Ascending aorta (tissue), 2 donors: Measurements from ENCODE around the gene MBNL2. TPM values are rescaled to one million over a fixed set of nuclear protein-coding genes. Genes with fewer than 3 reads are reported as not detected.

ENCODE experiments used
- DNase-seq, 2 donors: peaks; one replicate each; pipeline ENCODE4 v3.0.0-alpha.2; 2019; ENCODE audit warnings: low spot score in 2 of 2
- H3K27ac ChIP-seq, 2 donors: fragments of 200-600 bp; sonication (generic); one replicate each; pipeline ENCODE4 v1.5.1; 2016 to 2017; ENCODE audit warnings: mild to moderate bottlenecking in 1 of 2
- H3K27me3 ChIP-seq: fragments of 200-600 bp; sonication (generic); one replicate; pipeline ENCODE4 v1.5.1; 2017
- H3K36me3 ChIP-seq, 2 donors: fragments of 200-600 bp; sonication (generic); one replicate each; pipeline ENCODE4 v1.5.1; 2016
- H3K4me1 ChIP-seq, 2 donors: fragments of 200-600 bp; sonication (generic); one replicate each; pipeline ENCODE4 v1.5.1; 2016 to 2017; ENCODE audit warnings: mild to moderate bottlenecking in 1 of 2
- H3K4me3 ChIP-seq, 2 donors: fragments of 200-600 bp; sonication (generic); one replicate each; pipeline ENCODE4 v1.5.1; 2016 to 2017; ENCODE audit warnings: mild to moderate bottlenecking in 1 of 2
- H3K9me3 ChIP-seq, 2 donors: fragments of 200-600 bp; sonication (generic); one replicate each; pipeline ENCODE4 v1.5.1; 2016
- CTCF ChIP-seq, 3 experiments: fragments of 200-600 bp in 2 of 3; fragments of 450-650 bp in 1 of 3; sonication (generic) in 2 of 3; IDR thresholded peaks; one replicate each; pipeline ENCODE4 v1.5.1; 2016 to 2019; ENCODE audit warnings: antibody characterized with exemption in 3 of 3, mild to moderate bottlenecking in 1 of 3, moderate library complexity in 1 of 3
- intact Hi-C: fragments of 100-400 bp; cut with DNase I; formaldehyde crosslinking; loops from one replicate; pipeline ENCODE4 v1.15.1; 2023
- total RNA-seq: library from RNA; depleted of rRNA; stranded (reverse); fragments of >200 nt; gene quantifications from one replicate; pipeline ENCODE4 v1.1.0, GENCODE V29; 2016

The MBNL2 gene
- total RNA-seq, 1 donor from 2014 or later: 38.7 TPM

DNA sequence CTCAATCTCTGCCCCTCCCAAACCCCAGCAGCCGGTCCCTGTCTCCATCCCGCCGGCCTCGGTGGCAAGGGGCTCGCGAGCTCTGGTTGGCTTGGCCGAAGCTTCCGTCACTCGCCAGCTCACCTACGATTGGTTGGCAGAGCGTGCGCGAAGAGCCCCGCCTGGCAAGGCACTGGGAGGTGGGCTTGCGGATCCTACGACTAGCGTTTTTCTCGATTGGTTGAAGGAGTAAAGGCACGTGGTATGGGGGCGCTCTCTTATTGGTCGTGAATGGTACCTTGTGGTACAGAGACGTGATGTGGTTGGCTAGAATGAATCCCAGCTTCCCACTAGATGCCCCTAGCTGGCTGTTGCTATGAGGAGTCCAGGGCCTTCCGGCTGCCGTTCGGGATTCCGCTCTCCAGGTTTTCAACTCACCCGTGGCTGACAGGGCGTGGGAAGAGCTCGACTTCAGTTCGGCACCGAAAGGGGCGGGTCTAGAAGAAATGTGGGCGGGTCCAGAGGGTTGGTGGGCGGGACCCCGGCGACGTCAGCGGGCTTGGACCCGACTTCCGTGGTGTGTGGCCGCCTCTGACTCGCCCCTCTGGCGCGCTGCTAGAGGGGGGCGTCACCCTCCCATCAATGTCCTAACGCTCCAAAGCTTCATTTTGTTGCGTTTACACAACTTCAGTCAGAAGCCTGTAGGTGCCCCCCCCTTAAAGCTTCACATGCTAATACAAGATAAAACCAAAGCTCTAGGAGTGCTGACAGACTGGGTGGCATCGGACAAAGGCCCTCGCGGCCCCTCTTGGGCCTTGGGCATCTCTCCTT is 211.0 kb downstream of the MBNL2 start:
- no peaks in the 10 kb centered on the region for H3K27me3 ChIP-seq
- no peak for TF ChIP-seq CTCF (IDR thresholded peaks at IDR 0.05)
- peak; percentile 99 for DNase-seq
- H3K36me3 ChIP-seq: no peaks in the 10 kb centered on the region
- peak overlapping the region; percentile 87 to 97 for H3K4me3 ChIP-seq
- H3K27ac ChIP-seq: peak overlapping the region; percentile 100
- H3K9me3 ChIP-seq: no peaks in the 10 kb centered on the region
- intact Hi-C loops: loop anchor here (2.0 to 10.0 kb wide), 10 partner anchors 178 to 1769 kb away; partner anchors contain the start of genes DNAJC3, MBNL2, STK24 and UBAC2
- H3K4me1 ChIP-seq: peaks cover 0 to 15% of the 10 kb centered on the region in 2 donors

DNA sequence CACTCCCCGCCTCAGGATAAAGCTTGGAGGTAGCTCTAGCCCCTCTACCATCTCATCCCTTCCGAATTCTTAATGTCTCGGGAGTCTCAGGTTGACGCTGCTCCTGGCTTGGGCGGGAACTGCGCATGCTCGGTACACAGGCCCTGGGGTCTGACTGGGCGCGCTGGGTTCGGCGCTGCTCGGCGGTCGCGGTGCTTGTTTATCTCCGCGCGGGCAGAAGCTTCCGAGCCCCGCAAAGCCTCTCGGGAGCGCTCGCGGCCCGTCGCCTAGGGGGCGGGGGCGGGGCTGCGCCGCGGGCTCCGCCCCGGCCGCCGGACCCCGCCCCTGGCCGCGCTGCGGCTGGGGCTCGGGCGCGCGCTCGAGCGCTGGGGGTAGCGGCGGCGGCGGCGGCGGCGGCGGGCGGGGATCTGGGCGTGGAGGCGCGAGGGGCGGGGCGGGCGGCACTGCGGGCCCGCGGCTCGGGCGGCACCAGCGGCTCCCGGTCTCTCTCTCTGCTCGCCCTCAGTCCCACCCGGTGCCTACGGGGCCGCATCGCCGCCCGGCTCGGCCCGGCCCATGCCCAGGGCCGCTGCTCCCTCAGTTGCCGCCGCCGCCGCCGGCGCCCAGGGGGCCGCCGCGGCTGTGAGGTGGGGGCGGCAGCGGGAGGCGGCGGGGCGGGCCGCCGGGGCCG is 211.7 kb downstream of the MBNL2 start, which contains the start of gene RAP2A:
Gene RAP2A (plus strand): TSS at position 443 of the 670 bp plus-strand sequence. CDS start 302 bp downstream, outside the sequence.
- H3K4me1 ChIP-seq: peaks cover 0 to 15% of the 10 kb centered on the region in 2 donors
- intact Hi-C loops: loop anchor here (2.0 to 10.0 kb wide), 11 partner anchors 179 to 1768 kb away; partner anchors contain the start of genes DNAJC3, MBNL2, STK24 and UBAC2
- DNase-seq: peak; percentile 70 to 94
- TF ChIP-seq CTCF (IDR thresholded peaks at IDR 0.05): no peak
- H3K36me3 ChIP-seq: no peaks in the 10 kb centered on the region
- no peaks in the 10 kb centered on the region for H3K9me3 ChIP-seq
- H3K27me3 ChIP-seq: no peaks in the 10 kb centered on the region
- H3K27ac ChIP-seq: peak within 1 kb of the TSS; percentile 100
- H3K4me3 ChIP-seq: peak within 1 kb of the TSS; percentile 87 to 97

DNA sequence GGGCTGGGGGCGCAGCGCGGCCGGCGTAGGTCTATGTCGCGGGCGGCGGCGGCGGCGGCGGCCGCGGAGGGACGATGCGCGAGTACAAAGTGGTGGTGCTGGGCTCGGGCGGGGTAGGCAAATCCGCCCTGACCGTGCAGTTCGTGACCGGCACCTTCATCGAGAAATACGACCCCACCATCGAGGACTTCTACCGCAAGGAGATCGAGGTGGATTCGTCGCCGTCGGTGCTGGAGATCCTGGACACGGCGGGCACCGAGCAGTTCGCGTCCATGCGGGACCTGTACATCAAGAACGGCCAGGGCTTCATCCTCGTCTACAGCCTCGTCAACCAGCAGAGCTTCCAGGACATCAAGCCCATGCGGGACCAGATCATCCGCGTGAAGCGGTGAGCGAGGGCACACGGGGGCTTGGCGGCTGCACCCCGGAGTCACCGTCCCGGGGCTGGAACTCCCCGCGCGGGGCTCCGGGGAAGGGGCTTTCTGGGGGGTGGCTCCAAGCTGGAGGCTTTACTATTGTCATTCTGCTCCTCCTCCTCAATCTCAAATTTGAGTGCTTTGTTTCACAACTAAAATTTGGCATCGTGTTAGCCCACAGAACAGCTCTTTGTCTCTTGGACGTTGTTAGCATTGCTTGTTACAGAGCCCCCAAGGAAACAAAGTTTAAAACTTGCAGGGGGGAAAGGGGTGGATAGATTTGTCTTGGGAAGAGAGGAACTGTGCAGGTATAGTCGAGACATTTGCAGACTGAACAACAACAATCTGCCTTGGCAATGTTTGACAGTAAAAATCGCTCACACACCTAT is 212.5 kb downstream of the MBNL2 start:
- peaks cover 0 to 15% of the 10 kb centered on the region in 2 donors for H3K4me1 ChIP-seq
- intact Hi-C loops: loop anchor here (2.0 to 10.0 kb wide), 6 partner anchors 180 to 1768 kb away; partner anchors contain the start of genes STK24 and UBAC2

DNA sequence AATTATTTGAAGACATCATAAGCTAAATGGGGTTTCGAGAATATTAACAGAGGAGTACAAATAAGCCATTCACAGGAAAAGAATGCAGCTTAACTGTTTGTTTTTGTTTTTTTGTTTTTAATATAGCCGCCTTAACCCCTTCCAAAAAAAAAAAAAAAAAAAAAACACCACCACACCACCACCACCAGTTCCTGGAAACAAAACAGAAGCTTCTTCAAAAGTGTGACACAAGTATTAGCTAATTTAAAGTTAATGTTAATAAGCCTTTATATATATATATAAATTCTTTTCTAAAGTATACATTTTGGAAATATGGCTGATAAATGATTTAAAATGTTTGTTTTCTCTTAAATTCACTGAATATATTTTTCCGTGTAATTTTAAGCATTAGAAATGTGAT is 213.2 kb downstream of the MBNL2 start:
- H3K27me3 ChIP-seq: no peaks in the 10 kb centered on the region
- peaks cover 0 to 15% of the 10 kb centered on the region in 2 donors for H3K4me1 ChIP-seq
- DNase-seq: no peak
- H3K4me3 ChIP-seq: peak overlapping the region; percentile 62 to 97
- no peaks in the 10 kb centered on the region for H3K9me3 ChIP-seq
- H3K36me3 ChIP-seq: no peaks in the 10 kb centered on the region
- intact Hi-C loops: loop anchor here (2.0 to 10.0 kb wide), 4 partner anchors 181 to 1139 kb away; partner anchors contain the start of gene STK24
- TF ChIP-seq CTCF (IDR thresholded peaks at IDR 0.05): no peak
- no peak overlapping the region for H3K27ac ChIP-seq

More for the DNA sequence above, 212.5 kb downstream of the MBNL2 start:
- Histone ChIP-seq H3K27me3 (no peaks in the 10 kb centered on the region), H3K4me3 (peak overlapping the region; percentile 62 to 97), H3K36me3 (no peaks in the 10 kb centered on the region), H3K9me3 (no peaks in the 10 kb centered on the region), H3K27ac (peak overlapping the region; percentile 74 to 75)
- peak; percentile 9 to 73 for DNase-seq
- TF ChIP-seq CTCF (IDR thresholded peaks at IDR 0.05): no peak

DNA sequence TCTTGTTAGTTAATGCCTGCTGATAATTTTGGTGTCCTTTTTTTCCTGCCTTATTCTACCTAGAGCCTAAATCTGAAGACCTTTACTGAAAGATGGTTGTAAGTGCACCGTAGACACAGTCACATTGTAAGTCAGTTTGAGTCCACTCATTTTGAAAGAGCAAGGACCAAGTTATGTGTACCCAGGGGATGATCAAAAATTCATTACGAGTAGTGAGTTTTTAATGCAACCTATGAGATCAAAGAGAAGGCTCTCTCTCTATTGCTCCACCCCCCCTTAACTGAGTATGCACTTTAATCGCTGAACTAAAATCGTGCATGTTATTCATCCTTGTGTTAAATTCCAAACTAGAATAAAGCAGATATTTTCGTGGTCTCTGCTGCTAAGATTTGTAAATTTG is 213.7 kb downstream of the MBNL2 start:
- intact Hi-C loops: loop anchor here (2.0 to 10.0 kb wide), 4 partner anchors 181 to 1139 kb away; partner anchors contain the start of gene STK24
- Histone ChIP-seq H3K36me3 (no peaks in the 10 kb centered on the region), H3K9me3 (no peaks in the 10 kb centered on the region), H3K27ac (no peak overlapping the region), H3K4me1 (peaks cover 0 to 15% of the 10 kb centered on the region in 2 donors), H3K27me3 (no peaks in the 10 kb centered on the region), H3K4me3 (peak overlapping the region; percentile 62 to 97)
- no peak for TF ChIP-seq CTCF (IDR thresholded peaks at IDR 0.05)
- no peak for DNase-seq
